ENCODE results near the gene VEGFB.

The VEGFB gene

GRCh38 chr11:64224151-64224890 is 10.1 kb upstream of the VEGFB start:
- peaks cover 34% of the 10 kb centered on the region for H3K36me3 ChIP-seq (ENCODE audit: control insufficient read depth, insufficient read depth, low read length)
- H3K27me3 ChIP-seq (replicated peaks; ENCODE audit: control insufficient read depth, insufficient read depth, low read length), result no peaks in the 10 kb centered on the region
- TF ChIP-seq CTCF (IDR thresholded peaks at IDR 0.05; ENCODE audit: insufficient read depth, low read length, poor library complexity, severe bottlenecking), result no peak
- DNase-seq (ENCODE audit: extremely low read depth, insufficient read length), result no peak
- peak overlapping the region; percentile 94 for H3K4me3 ChIP-seq (replicated peaks; ENCODE audit: low read depth, low read length)

- DNase-seq (ENCODE audit: extremely low read depth, insufficient read length), result no peak
- Histone ChIP-seq H3K27me3 (replicated peaks; ENCODE audit: control insufficient read depth, insufficient read depth, low read length) (no peaks in the 10 kb centered on the region), H3K4me3 (replicated peaks; ENCODE audit: low read depth, low read length) (peak overlapping the region; percentile 94), H3K36me3 (ENCODE audit: control insufficient read depth, insufficient read depth, low read length) (peaks cover 29% of the 10 kb centered on the region)
- no peak for TF ChIP-seq CTCF (IDR thresholded peaks at IDR 0.05; ENCODE audit: insufficient read depth, low read length, poor library complexity, severe bottlenecking)
Measured at GRCh38 chr11:64224891-64225607, 9.3 kb upstream of the VEGFB start.

GRCh38 chr11:64225608-64226506 is 8.5 kb upstream of the VEGFB start, which contains the start of the genes NUDT22 and TRPT1:
Gene NUDT22 (plus strand): TSS chr11:64226274. CDS start chr11:64226653, 379 bp downstream.
Gene TRPT1 (minus strand): TSS chr11:64226186. CDS start chr11:64225860, 326 bp downstream.
- peak; percentile 35 for TF ChIP-seq CTCF (IDR thresholded peaks at IDR 0.05; ENCODE audit: insufficient read depth, low read length, poor library complexity, severe bottlenecking)

GRCh38 chr11:64226507-64227051 is 7.8 kb upstream of the VEGFB start:
- peak; percentile 82 for DNase-seq (ENCODE audit: extremely low read depth, insufficient read length)
- TF ChIP-seq CTCF (IDR thresholded peaks at IDR 0.05; ENCODE audit: insufficient read depth, low read length, poor library complexity, severe bottlenecking), result peak; percentile 6
- Histone ChIP-seq H3K36me3 (ENCODE audit: control insufficient read depth, insufficient read depth, low read length) (peaks cover 17% of the 10 kb centered on the region), H3K4me3 (replicated peaks; ENCODE audit: low read depth, low read length) (peak overlapping the region; percentile 94), H3K27me3 (replicated peaks; ENCODE audit: control insufficient read depth, insufficient read depth, low read length) (no peaks in the 10 kb centered on the region)

More at GRCh38 chr11:64225608-64226506, 8.5 kb upstream of the VEGFB start, which contains the start of the genes NUDT22 and TRPT1:
- H3K36me3 ChIP-seq (ENCODE audit: control insufficient read depth, insufficient read depth, low read length), result peaks cover 22% of the 10 kb centered on the region
- no peaks in the 10 kb centered on the region for H3K27me3 ChIP-seq (replicated peaks; ENCODE audit: control insufficient read depth, insufficient read depth, low read length)
- H3K4me3 ChIP-seq (replicated peaks; ENCODE audit: low read depth, low read length), result peak within 1 kb of the TSS; percentile 94
- peak; percentile 92 for DNase-seq (ENCODE audit: extremely low read depth, insufficient read length)

- Histone ChIP-seq H3K27me3 (replicated peaks; ENCODE audit: control insufficient read depth, insufficient read depth, low read length) (no peaks in the 10 kb centered on the region), H3K4me3 (replicated peaks; ENCODE audit: low read depth, low read length) (peak overlapping the region; percentile 94), H3K36me3 (ENCODE audit: control insufficient read depth, insufficient read depth, low read length) (peaks cover 16% of the 10 kb centered on the region)
- DNase-seq (ENCODE audit: extremely low read depth, insufficient read length), result no peak
- no peak for TF ChIP-seq CTCF (IDR thresholded peaks at IDR 0.05; ENCODE audit: insufficient read depth, low read length, poor library complexity, severe bottlenecking)
Measured at GRCh38 chr11:64227405-64227956, 6.9 kb upstream of the VEGFB start.
